GM19099 (cell line): ENCODE results near the gene ZBTB7C.

Experiments
- POLR2A ChIP-seq: IDR thresholded peaks from 3 replicates; pipeline ENCODE4 v1.6.1; 2011; ENCODE audit warnings: low read depth; ENCODE audit not compliant: insufficient read length; ENCODE audit errors: extremely low read depth

ZBTB7C gene

GRCh38 chr18:48216639-48217257 lies 192.4 kb downstream of the ZBTB7C start:
- no peak for TF ChIP-seq POLR2A

GRCh38 chr18:48215876-48216638 lies 193.1 kb downstream of the ZBTB7C start:
- no peak for TF ChIP-seq POLR2A

GRCh38 chr18:48213791-48214190 lies 195.4 kb downstream of the ZBTB7C start:
- TF ChIP-seq POLR2A = no peak

GRCh38 chr18:48208432-48209140 lies 200.6 kb downstream of the ZBTB7C start:
- no peak for TF ChIP-seq POLR2A

GRCh38 chr18:48207733-48208132 lies 201.4 kb downstream of the ZBTB7C start:
- TF ChIP-seq POLR2A = no peak

- TF ChIP-seq POLR2A = no peak
Observed at GRCh38 chr18:48206887-48207286, 202.3 kb downstream of the ZBTB7C start.

GRCh38 chr18:48203961-48204666 lies 205.1 kb downstream of the ZBTB7C start:
- TF ChIP-seq POLR2A = no peak

- no peak for TF ChIP-seq POLR2A
Observed at GRCh38 chr18:48203288-48203945, 205.8 kb downstream of the ZBTB7C start.

GRCh38 chr18:48202350-48203260 lies 206.6 kb downstream of the ZBTB7C start:
- TF ChIP-seq POLR2A = no peak

- TF ChIP-seq POLR2A = no peak
Observed at GRCh38 chr18:48202006-48202348, 207.2 kb downstream of the ZBTB7C start.

GRCh38 chr18:48201337-48202005 lies 207.7 kb downstream of the ZBTB7C start:
- TF ChIP-seq POLR2A = no peak

- no peak for TF ChIP-seq POLR2A
Observed at GRCh38 chr18:48200631-48201336, 208.4 kb downstream of the ZBTB7C start.

- no peak for TF ChIP-seq POLR2A
Observed at GRCh38 chr18:48199399-48199798, 209.8 kb downstream of the ZBTB7C start.

GRCh38 chr18:48197819-48198218 lies 211.4 kb downstream of the ZBTB7C start:
- no peak for TF ChIP-seq POLR2A
